NCI-H2227 treated with DMSO at 0.1 percent for 48 hours (cell line): ENCODE data around the gene PLXNB3.
"Not testable (repeated sequence)": the region's sequence is repeated elsewhere in the genome, so short reads cannot be mapped to it uniquely, and the experiment has no call there.

Experiments
- DNase-seq: peaks from one replicate; lab custom pipeline; 2025; lab: John Stamatoyannopoulos, UW

The PLXNB3 gene

DNA sequence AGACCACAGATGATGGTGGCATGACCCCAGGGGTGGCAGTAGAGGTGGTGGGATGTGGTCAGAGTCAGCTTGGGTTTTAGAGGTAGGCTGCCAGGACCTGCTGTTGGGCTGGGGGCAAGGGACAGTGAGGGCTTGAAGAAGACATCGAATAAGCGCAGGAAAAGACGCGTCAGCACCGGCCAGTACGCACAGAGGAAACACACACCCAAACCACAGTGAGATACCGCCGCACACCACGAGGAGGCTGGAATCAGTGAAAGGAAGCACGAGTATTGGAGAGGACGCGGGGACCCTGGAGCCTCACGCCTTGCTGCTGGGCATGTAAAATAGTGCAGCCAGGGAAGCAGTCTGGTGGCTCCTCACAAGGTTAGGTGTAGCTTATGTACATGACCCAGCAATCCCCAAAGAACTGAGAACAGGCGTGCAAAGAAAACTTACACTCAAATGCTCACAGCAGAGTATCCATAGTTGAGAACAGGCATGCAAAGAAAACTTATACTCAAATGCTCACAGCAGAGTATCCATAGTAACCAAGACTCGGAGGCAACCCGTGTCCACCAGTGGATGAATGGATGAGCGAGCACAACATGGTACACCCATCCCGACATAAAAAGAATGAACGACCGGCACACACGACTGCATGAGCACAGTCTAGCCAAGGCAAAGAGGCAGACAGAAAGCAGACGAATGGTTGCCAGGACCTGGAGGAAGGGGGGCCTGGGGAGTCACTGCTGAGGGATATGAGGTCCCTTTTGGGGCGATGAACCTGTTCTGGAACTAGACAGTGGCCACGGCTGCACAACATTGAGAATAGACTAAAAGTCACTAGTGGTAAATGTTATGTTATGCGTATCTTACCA, 53.0 kb downstream of the PLXNB3 start:
- no peak for DNase-seq

DNA sequence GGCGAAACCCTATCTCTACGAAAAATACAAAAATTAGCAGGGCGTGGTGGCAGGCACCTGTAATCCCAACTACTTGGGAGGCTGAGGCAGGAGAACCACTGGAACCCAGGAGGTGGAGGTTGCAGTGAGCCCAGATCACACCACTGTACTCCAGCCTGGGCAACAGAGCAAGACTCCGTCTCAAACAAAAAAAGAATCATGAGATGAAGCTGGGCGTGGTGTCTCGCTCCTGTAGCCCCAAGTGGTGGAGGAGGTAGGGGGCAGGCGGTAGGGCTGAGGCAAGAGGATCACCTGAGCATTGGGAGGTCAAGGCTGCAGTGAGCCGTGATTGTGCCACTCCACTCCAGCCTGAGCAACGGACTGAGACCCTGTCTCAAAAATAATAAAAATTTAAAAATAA, 54.0 kb downstream of the PLXNB3 start:
- not testable (repeated sequence) for DNase-seq

DNA sequence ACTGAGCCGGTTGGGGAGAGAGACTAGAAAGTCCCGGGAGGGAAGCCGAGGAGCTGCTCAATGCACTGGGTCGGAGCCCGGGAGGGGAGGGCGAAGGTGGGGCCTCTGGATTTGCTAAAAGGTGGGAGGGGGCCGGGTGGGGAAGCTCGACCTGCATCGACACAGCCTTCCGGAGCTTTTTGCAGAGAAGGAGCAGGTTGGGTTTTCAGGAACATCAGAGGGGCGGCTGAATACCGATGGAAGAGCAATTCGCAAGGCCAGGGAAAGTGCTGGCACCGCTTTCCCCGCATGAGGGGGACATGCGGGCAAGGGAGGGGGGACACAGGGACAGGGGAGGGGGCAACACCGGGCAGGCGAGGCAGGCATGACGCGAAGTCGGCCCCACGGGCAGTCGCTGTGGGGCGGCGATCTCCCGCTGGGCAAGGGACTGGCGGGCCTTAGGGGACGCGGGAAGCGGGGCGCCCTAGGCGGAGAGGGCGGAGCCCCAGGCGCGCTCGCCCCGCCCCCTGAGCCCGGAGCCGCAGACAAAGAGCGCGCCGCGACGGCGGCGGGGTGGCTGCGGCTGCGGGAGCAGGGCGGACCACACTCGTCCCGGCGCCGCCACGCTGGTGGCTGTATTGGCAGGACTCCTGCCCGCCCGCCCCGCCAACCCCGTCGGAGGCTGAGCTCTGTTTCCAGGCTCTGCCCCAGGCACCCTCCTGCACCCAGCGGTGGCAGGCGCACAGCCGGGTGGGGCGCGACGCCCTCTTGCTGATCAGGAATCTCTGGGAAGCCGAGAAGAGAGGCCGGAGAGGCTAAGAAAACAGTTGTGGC, 54.7 kb downstream of the PLXNB3 start:
- peak; percentile 46 for DNase-seq

DNA sequence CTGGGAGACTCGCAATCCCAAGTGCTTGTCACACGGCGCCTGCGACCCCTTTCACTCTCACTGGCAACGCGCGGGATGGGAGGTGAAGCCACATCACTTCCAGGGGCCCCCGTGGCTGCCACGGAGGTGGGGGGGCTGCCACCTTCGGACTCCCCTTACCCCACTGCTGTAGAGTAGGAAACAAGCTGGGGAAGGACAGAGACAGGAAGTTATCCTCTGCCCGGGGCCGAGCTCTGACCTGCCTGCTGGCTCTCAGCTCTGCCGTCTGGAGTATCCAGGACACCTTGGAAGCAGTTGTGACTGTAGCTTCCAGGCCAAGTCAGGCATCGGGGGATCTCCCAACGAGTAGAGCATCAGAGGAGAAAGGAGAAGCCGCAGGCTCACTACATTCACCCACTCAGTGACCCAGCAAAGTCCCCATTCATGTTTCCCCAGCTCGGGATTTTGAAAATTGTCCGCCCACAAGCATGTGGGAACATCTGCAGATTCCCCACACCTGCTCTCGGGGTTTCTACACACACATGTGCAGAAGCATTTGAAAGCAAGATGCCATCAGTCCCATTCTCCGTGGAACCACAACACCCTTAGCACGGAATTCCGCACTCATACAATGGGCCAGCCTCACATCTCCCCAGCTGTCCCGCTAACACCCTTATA, 55.5 kb downstream of the PLXNB3 start:
- DNase-seq, result no peak

DNA sequence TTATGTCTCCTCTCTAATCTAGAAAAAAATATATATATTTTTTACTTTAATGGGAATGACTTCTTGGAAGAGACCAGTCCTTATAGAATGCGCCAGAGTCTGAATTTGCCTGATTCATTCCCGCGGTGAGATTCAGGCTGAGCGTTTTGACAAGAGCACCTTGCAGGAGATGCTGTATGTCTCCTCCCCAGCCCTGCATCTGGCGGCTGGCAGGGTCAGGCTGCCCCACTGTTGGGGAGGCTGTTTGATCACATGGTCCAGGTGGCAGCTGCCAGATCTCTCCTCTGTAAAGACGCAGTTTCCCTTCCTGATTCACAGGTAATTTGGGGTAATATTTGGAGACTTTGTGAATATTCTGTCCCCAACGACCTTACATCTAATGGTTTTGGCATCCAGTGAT, 56.6 kb downstream of the PLXNB3 start:
- DNase-seq, result peak; percentile 45

DNA sequence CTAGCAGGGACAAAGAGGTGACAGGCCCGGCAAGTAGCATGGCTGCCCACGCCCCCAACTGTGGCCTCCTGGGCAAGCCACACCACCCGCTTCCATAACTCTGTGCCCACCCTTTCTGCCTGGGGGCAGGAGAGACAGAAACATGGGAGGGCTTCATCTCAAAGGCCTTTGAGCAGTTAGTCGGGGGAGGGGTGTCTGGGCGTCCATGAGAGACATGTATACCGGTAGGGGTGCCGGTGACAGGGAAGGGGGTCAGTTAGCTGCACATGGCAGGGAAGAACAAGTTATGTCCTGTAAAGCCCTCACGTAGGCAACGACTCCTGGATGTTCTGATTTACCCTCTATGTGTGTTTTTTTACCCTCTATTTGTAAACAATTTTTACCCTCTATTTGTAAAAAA, 57.0 kb downstream of the PLXNB3 start:
- DNase-seq, result no peak

DNA sequence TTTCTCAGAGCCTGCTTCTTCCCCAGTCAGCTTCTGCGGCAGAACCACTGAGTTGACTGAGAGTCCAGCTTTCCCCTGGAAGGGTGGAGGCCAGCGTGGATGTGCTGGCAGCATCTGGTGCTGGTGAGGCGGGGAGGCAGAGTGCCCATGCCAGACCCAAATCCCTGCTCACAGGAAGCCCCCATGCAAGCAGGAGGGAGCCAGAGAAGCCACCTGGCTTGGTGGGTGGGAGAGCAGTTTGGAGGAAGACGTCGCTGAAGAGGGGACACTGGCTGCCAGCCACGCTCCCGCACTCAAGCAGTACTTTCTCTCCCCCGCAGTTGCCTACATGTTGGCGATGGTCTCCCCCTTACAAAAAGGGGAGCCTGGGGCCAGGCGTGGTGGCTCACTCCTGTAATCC, 60.3 kb downstream of the PLXNB3 start:
- DNase-seq, result no peak

DNA sequence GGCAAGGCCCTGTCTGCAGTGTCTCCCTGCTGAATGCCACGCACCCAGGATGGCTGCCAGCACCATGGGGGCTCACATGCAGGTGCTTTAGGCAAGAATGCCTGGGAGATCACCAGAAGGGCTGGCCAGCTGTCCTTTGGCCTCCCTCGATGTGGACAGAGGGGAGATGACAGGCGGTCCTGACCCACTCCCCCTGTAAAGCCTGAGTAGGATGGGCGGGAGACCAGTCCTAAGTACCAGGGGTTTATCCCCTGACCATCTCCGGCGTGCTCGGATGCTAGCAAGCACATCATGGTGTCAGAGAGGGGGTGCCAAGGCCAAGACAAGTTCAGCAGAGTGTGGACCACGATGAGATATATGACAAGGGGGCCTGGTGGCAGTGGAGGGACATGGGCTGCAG, 61.0 kb downstream of the PLXNB3 start:
- no peak for DNase-seq
